ENCODE results near the gene SLC7A14.

- no peak for TF ChIP-seq POLR2A (IDR thresholded peaks at IDR 0.05)
- TF ChIP-seq, protein P1, sequence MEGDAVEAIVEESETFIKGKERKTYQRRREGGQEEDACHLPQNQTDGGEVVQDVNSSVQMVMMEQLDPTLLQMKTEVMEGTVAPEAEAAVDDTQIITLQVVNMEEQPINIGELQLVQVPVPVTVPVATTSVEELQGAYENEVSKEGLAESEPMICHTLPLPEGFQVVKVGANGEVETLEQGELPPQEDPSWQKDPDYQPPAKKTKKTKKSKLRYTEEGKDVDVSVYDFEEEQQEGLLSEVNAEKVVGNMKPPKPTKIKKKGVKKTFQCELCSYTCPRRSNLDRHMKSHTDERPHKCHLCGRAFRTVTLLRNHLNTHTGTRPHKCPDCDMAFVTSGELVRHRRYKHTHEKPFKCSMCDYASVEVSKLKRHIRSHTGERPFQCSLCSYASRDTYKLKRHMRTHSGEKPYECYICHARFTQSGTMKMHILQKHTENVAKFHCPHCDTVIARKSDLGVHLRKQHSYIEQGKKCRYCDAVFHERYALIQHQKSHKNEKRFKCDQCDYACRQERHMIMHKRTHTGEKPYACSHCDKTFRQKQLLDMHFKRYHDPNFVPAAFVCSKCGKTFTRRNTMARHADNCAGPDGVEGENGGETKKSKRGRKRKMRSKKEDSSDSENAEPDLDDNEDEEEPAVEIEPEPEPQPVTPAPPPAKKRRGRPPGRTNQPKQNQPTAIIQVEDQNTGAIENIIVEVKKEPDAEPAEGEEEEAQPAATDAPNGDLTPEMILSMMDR (IDR thresholded peaks at IDR 0.05), result no peak
These were observed 51.6 kb downstream of the SLC7A14 start for GRCh38 chr3:170534227-170534626.

All from tibial nerve (tissue), 3 donors.